HG02759 (cell line): ENCODE measurements around the gene ERCC4.

Experiments used
- ATAC-seq: cut with Tn5 transposase; IDR thresholded peaks from one replicate; pipeline ENCODE4 v1.9.1; 2021; ENCODE audit warnings: mild to moderate bottlenecking, moderate library complexity; ENCODE audit not compliant: unreplicated experiment

The ERCC4 gene

DNA sequence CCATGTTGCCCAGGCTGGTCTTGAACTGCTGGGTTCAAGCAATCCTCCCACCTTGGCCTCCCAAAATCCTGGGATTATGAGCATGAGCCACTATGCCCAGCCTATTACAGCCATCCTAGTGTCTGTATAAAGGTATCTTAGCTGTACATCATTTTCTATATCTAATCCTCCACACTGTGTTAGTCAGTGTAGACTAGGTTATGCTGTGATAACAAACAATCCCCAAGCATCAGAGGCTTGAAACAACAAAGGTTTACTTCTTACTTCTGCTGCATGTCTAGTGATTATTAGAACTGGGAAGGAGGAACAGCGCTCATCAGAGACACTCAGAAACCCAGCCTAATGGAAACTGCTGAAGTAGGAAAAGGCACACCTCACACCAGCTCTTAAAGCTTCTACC, 68.1 kb downstream of the ERCC4 start:
- no peak for ATAC-seq

DNA sequence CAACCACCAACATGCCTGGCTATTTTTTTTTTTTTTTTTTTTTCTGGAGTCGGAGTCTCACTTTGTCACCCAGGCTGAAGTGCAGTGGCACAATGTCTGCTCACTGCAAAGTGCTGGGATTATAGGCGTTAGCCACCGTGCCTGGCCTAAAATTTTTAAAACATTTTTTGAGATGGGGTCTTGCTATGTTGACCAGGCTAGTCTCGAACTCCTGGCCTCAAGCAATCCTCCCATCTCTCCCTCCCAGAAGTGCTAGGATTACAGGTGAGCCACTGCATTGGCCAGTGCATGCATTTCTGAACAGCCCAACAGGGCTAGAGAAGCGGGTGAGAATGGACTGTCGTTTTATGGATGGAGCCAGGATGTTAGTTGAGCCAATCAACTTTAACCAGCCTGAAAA, 72.4 kb downstream of the ERCC4 start:
- ATAC-seq: no peak

DNA sequence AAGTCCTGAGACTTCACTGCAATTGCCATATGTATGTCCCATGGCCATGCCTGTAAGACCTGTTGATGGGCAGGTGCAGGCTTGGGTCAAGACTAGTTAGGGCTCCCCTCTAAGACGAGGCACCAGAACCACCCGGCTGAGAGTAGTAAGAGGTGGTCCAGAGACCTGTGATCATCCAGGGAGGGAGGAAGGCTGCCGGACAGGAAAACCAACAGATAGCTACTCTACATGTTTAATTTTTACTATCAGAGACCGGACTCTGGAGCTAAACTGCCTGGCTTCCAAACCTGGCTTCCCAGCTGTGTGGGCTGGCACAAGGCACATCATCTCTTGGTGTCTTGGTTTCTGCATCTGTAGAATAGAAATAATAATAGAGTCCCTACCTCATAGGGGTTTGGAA, 73.0 kb downstream of the ERCC4 start:
- ATAC-seq: no peak

DNA sequence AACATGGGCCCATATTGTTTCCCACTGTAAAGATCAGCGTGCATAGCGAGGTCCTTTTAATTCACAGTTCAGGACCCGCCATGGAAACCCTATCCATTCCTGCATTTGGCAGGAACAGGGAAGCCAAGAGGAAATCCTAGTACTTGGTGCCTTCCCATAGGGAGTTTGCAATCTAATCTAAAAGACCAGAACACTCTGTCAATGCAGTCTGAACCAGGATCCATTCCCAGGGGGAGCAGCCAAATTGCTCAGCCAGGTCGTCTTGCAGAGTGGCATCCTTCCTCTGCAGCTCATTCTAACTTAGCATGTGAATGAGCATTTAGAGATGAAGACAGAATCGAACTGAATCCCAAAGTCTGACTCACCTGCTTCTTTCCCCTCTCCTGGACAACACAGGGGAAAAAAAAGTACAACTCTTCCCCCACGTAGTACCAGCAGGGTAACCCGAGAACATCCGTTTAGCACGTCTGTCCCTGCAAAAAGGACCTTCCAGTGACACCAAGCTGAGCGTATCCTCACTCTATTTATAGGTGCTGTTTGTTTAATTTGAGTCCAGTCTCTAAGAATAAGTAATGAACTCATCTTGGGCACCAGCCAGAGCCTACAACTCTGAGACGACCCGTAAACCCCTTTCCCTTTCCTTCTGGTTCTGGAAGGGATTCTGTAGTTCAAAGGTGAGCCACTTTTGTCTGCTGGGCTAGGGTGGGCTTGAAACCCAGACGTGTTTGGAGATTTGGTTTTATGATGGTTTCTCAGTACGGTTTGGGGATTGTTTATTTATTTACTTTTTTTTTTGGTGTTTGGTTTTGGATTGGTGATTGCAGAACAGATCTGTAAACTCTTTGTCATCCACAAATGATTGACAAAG, 74.5 kb downstream of the ERCC4 start:
- ATAC-seq: no peak

DNA sequence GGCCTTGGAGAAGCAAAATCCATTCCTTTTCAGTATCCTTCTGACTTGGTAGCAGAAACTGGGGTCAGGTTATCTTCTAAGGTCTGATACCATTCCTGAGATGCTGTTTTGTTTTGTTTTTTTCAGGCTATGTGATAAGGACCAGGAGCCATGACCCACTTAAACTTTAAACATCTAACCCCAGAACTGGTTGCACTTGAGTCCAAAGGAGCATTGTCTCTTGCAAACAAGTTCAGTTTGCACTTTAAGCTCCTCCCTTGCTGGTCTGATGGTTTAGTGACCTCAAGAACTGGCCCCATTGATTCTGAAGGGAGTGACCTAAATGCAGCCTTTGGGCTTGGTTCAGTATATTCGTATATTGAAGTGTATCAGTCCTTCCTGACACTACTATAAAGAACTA, 75.2 kb downstream of the ERCC4 start:
- ATAC-seq: no peak

DNA sequence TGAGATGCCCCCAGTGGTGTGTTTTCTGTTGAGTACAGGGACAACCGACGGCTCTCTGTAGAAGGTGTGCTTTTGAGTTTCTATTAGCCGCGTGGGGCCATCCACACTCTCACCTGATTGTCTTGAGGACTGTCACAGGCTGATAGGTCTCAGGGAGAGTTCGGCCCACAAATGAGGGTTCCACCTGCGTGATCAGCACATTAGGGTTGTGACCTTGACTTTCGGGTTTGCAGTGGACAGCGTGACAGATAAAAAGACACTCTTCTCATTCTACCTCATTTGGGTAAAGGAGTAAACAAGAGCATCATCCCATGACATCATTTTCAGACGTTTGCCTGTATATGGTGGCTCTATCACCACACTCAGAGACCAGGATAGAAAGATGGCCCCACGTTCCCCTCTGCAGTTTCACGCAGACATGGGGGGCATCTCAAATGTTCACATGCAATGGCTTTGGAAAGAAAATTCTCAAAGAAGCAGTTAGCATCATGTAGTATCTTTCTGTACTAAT, 76.9 kb downstream of the ERCC4 start:
- ATAC-seq: no peak

DNA sequence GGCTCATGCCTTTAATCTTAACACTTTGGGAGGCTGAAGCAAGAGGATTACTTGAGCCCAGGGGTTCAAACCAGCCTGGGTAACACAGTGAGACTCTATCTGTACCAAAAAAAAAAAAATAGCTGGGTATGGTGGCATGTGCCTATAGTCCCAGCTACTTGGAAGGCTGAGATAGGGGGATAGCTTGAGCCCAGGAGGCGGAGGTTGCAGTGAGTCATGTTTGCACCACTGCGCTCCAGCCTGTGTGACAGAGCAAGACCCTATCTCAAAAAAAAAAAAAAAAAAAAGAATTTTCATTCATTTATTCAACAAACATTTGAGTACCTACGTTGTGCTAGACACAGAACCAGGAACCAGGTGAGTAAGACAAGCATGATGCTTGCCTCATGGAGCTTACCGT, 77.6 kb downstream of the ERCC4 start:
- no peak for ATAC-seq

DNA sequence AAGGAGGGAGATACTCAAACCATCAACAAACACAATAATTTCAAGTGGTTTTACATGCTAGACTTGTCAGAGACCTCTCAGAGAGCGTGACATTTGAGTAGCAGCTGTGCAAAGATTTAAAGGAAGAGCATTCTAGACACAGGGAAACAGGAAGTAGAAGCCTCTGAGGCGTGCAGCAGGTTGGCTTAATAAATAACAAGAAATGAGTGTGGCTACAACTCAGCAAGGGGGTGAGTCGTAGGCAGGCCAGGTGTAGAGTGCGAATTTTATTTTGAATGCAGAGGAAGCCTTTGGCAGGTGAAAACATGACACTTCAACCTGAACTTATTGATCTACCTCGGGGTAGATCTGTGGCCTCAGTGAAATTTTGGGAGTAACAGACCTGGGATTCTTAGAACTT, 78.0 kb downstream of the ERCC4 start:
- peak; percentile 93 for ATAC-seq

DNA sequence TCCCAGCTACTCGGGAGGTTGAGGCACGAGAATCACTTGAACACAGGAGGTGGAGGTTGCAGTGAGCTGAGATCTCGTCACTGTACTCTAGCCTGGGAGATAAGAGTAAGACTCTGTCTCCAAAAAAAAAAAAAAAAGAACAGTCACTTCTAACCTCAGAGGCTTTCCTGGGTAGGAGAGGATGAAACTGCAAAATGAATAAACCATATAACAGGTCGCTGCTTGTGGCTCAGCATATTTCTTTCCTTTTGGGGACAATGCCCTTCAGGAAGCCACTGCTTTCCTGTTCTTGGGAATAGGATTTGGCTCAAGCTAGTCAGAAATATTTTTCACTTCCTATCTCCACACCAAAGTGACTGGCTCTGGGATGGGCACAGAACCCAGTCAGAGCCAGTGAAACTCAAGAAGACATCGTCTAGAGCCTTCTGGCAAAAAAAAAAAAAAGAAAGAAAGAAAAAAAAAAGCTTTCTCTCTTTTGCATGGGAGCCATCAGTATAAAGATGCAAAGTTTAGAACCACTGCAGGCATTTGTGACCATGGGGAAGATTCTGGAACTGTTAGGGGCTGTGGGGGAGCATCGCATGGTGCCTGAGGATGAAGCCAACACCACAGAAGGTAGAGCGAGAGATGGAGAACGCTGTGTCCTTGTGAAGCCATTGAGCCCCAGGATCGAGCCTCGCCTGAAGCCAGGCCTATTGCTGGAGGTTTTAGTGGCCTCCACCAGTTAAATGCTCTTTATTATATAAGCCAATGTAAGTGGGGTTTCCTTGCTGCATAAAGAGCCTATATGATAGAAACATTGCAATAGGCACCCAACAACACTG, 79.3 kb downstream of the ERCC4 start:
- no peak for ATAC-seq

DNA sequence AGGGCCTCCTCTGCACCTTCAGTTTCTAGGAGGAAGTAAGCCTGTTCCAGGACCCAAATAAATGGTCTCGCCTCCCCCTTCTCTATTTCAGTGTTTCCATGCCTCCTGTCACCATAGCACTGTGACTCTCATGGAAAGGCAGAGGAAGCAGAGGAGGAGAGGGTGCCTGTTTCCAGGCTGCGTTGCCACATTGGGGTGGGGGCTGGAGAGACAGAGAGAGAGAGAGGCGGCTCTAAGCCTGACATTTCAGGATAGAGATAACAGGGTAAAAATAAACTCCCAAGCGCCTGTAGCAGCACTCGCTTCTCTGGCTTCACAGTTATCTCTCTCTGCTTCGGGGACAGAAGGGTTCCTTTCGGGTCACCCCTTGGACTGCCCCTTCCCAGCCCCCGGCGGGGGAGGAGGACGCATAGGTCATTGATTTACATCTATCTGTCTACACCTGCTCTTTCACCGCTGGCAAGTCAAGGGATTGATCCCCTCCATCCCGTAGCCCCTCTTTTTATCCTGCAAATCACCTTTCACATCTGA, 80.0 kb downstream of the ERCC4 start:
- ATAC-seq: no peak

DNA sequence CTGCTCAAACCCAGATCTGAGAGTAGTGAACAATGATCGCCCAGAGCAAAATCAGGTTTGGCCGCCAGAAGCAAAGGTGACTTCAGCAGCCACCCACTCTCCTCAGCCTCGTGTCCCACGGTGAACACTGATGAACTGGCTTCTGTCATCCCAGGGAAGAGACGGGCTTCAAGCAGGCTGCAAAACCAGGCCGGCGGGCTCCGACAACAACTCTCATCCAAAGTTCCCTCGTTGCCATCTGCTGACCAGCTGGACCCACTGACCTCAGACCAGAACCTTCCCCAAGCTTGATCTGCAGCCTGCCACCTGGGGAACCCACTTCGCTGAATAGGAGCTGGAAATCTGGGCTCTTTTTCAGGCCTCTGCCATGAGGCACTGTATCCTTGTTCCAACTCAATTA, 81.6 kb downstream of the ERCC4 start:
- no peak for ATAC-seq
